ENCODE measurements around the gene CCDC78. TPM values are rescaled to one million over a fixed set of nuclear protein-coding genes. Genes with fewer than 3 reads are reported as not detected.
A peak's percentile ranks its signal among the peaks of the same experiment; 100 is the strongest.

Gene CCDC78
- total and polyA plus RNA-seq, 2 donors (not counting 3 experiments of a cell fraction or from before 2014, with no cell fraction given): 0.50 to 1.3 TPM

DNA sequence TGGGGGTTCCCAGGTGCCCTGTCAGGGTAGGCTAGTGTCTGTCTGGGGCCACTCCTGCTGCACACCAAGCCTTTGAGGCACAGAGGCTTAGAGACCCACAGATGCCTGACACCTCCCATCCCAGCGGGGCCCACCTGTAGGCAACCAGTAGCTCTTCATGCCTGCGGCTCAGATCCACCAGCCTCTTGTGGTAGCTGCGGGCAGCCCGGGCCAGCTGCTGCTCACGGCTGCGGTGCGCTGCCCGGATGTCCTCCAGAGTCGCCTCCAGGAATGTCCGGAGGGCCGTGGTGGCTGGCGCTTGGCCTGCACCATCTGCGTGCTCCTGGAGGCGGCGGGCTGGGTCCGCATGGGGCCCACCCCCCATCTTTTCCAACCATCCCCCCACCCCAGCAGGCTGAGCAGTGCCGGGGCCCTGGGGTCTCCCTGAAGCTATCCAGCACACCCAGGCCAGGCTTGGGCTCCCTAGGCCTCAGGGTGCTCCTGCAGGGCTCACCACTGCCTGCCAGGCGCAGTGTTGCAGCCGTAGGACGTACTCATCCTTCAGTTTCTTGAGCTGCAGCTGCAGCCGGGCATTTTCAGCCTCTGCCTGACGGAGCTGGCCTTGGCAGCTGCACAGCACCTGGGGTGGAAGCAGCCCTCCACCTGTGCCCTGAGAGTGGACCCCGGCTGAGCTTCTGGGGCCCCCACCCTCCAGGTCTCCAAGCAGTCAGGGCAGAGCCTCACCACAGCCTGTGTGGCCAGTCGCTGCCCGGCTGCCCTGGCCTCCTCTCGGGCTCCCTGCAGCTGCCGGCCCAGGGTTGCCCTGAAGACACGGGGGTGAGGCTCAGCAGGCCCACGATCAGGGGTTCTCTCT is 1.8 kb downstream of the CCDC78 start:
- Histone ChIP-seq H3K4me1 (ENCODE audit: control insufficient read depth, extremely low read depth, insufficient read depth, low read length) (peaks cover 27% of the 10 kb centered on the region), H3K79me2 (ENCODE audit: control insufficient read depth, insufficient read depth, low read length) (no peaks in the 10 kb centered on the region), H3K27me3 (ENCODE audit: control insufficient read depth in 2 of 2, insufficient read depth in 2 of 2, low read length in 2 of 2) (no peaks in the 10 kb centered on the region), H3K27ac (ENCODE audit: insufficient read depth, low read depth, low read length) (no peak overlapping the region), H2AFZ (ENCODE audit: low read depth, low read length) (no peak overlapping the region), H4K20me1 (replicated peaks; ENCODE audit: control insufficient read depth, extremely low read depth, insufficient read depth, low read length) (no peaks in the 10 kb centered on the region), H3K9me3 (replicated peaks; ENCODE audit: control insufficient read depth, insufficient read depth, low read length) (no peaks in the 10 kb centered on the region), H3K36me3 (ENCODE audit: control insufficient read depth in 2 of 2, extremely low read depth in 1 of 2, insufficient read depth in 2 of 2, low read length in 2 of 2) (no peaks in the 10 kb centered on the region), H3K4me2 (ENCODE audit: insufficient read depth, low read length) (no peak overlapping the region), H3K9ac (replicated peaks; ENCODE audit: extremely low read depth, insufficient read depth, low read length) (no peak overlapping the region), H3K4me3 (replicated peaks in 1 of 3; ENCODE audit: insufficient read depth in 1 of 3, low read depth in 1 of 3, low read length in 3 of 3) (no peak overlapping the region), H3K9me1 (replicated peaks; ENCODE audit: control insufficient read depth, extremely low read depth, insufficient read depth, low read length) (no peaks in the 10 kb centered on the region)
- intact Hi-C loops (cut with micrococcal nuclease): no loop called here
- CTCF ChIA-PET: interaction anchor here (1.7 to 5.7 kb wide), 3 partner anchors 9 to 64 kb away, joined by 4 to 34 read pairs (median 8); partner anchors contain the start of genes CHTF18, METRN and RPUSD1
- BruUV-seq (replicated peaks): no TSS peak
- TF ChIP-seq EZH2 (IDR thresholded peaks at IDR 0.05; ENCODE audit: borderline replicate concordance, low read depth, low read length, severe bottlenecking) (no peak), MYC (IDR thresholded peaks at IDR 0.05; ENCODE audit: low read depth, low read length) (no peak), POLR2A (IDR thresholded peaks at IDR 0.05; ENCODE audit: low read depth, low read length) (peak; percentile 21), FOS (IDR thresholded peaks at IDR 0.05; ENCODE audit: borderline replicate concordance, insufficient read depth, low read length) (no peak), CTCF (IDR thresholded peaks at IDR 0.05; ENCODE audit: extremely low read depth in 1 of 2, insufficient read depth in 1 of 2, low read depth in 1 of 2, low read length in 2 of 2) (no peak)
- no peak for DNase-seq (ENCODE audit: low read depth, low spot score)
- dilution Hi-C loops (cut with MboI; ENCODE audit: extremely low pct_ligation_motif_present, low sequenced_read_pairs): no loop called here
- POLR2A ChIA-PET: no interaction called here
- FAIRE-seq: no peak
